Activated T-helper 1 cell treated with anti-CD3 and anti-CD28 coated beads, Interleukin-2, amount 50 U/mL, for 16 hours (primary cell): Measurements from ENCODE around the gene RUNX3.
"Not testable (repeated sequence)": the region's sequence is repeated elsewhere in the genome, so short reads cannot be mapped to it uniquely, and the experiment has no call there.

Source experiments
- DNase-seq, 2 donors: peaks; one replicate each; pipeline ENCODE4 v3.0.0-alpha.2; 2020; ENCODE audit warnings: low read depth in 1 of 2, low spot score in 1 of 2

The RUNX3 gene

DNA sequence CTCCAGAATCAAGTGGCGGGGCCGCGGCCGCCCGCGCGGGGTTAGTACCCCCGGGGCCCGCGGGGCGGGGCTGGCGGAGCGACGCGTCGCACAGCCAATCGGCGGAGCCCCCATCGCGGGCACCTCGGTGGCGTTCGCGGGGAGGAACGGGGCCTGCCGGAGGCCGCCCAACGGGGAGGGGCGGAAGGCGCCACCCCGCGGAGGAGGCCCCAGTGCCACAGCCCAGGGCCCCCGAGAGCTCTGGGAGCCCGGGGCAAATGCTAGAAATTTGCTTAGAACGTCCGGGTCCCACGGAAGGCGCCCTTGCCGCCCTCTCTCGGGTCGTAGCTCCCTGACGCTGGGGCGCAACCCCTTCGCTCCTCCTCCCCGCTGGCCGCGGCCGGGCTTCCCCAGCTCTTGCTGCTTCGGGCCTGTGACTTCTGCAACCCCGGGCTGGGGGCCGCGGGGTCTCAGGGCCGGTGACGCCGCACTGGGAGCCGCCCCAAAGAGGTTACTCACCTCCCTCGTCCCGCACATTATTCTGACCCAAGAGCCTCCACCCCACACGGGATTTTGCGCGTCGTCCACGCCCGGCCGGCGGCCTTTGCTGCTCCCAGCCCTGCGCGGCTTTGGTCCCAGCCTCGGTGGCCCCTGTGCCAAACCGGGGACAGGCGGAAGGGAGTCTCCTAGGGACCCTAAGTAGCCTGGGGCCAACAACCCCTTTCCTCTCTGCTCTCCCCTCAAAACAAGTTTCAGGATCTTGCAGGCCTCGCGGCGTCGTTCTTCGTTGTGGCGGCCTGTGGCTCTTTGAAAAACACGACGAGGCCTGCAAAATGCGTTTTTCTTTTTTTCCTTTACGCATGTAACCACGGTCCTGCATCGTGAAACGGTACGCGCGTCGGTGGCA is at the start of gene RUNX3:
TSS of gene RUNX3 (minus strand) at position 17 of the 886 bp plus-strand sequence. CDS start 408 bp downstream, outside the sequence.
- peak; percentile 76 to 89 for DNase-seq

- not testable (repeated sequence) for DNase-seq
Observed at GRCh38 chr1:24979232-24979631, 49.2 kb upstream of the RUNX3 start.

GRCh38 chr1:24978383-24979032 is 48.4 kb upstream of the RUNX3 start:
- no peak for DNase-seq

DNA sequence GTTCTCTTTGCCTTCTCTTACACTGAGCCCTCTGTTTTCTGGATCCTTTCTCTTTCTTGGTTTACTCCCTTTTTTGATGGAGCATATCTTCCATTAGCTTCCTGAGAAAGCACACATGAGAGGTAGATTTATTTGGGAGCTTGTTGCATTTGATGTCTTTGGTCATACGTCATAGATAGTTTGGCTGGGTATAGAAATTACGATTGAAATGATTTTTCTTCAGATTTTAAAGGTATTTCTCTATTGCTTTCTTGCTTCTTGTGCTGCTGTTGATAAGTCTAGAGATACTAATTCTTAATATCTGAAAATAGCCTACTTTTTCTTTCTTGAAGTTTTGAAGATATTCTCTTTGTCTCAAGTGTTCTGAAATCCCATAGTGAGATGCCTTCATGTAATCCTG is 45.3 kb upstream of the RUNX3 start:
- no peak for DNase-seq

GRCh38 chr1:24973315-24973714 is 43.2 kb upstream of the RUNX3 start:
- DNase-seq = no peak

DNA sequence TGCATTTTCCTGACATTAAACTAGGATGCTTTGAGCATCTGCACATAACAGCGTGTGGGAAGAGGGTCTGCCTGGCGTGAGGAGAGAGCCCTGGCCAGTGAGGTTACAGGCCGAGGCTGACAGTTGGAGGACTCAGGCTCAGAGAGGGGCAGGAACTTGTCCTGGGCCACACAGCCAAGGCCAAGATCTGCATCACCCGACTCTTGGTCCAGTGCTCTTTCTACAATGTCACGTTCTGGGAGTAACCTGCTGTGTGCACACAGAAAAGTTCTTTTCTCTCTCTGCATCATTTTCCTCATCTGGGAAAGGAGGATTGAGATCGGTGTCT is 42.8 kb upstream of the RUNX3 start:
- DNase-seq = no peak

DNA sequence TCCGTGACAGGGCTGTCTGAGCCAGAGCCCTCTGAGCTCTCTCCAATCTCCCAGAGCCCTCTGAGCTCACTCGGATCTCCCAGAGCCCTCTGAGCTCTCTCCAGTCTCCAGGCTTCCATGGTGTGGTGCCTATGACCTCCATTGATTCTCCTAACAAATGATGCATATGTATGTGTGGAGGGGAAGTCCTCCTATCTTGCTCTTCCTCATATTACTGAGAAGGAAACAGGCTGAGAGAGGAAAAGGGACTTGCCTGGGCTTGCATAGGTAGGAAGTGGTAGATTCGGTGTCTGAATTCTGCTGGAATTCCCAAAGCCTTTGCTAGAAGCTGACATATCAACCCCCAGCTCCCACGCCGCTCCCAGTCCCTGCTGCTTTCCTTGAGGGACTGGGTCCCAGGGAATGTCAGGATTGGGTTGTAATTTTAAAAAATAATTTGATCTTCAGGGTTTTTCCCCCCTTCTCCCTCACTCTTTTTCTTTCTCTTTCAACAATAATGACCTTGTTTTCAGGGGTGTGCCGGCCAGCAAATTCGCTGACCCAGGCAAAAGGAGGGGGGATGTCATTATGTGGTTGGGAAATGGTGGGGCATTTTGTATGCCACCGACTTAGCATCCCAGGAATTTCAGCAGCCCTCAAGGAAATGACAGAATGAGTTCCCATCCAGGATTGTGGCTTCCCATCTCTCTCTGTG is 42.3 kb upstream of the RUNX3 start:
- no peak for DNase-seq

DNA sequence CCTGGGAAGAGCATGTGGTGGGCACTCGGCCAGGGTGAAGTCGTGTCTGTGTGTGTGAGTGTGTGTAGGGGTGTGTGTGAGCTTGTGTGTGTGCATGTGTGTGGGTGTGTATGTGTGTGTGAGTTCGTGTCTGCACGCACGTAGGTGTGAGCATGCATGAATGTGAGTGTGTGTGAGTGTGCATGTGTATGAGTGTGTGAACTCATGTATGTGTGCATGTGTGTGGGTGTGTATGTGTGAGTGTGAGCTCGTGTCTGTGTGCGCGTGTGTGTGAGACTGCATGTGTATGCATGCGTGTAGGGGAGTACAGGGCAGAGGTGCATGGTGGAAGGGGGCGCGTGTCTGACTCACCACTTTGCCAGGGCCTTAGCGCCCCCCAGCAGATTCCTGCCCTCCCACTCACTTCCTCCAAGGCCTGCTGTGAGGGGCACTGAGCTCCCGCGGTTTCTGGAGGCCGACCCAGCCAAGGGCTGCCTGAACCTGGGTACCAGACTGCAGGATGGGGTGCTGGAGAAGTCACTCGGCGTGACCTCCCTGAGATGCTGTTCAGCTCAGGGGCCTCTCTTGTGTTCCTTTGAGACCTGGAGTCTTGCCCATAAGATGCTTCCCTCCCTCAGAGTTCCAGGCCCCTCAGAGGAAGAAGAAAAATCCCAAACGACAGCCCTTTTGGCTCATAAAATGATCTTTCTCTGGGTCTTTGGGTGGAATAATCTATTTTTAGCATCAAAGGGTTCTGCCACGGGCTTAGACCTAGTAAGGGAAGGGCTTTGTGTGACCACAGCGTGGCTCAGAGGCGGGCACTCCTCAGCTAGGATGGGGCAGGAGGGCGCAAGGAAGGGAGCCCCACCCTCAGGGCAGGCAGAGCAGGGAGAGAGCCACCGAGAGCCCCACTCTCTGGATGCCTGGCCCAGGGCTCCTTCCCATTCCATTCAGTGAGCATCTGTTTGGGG is 41.1 kb upstream of the RUNX3 start:
- DNase-seq = no peak

DNA sequence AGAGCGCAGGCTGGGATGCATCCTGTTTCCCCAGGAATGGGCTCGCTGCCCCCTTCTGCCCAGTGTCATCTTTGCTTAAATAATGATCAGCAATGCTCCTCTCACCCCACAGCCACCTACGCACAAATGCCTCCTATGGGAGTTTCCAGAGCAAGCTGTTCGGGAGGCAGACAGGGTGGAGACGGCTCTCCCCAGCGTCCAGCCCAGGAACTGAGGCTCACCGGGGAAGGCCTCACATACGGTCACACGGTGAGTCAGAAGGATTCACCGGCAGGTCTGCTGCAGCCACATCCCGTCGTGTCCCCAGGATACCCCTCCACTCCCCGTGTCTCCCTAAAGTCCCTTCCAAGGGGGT is 40.3 kb upstream of the RUNX3 start:
- DNase-seq = no peak

DNA sequence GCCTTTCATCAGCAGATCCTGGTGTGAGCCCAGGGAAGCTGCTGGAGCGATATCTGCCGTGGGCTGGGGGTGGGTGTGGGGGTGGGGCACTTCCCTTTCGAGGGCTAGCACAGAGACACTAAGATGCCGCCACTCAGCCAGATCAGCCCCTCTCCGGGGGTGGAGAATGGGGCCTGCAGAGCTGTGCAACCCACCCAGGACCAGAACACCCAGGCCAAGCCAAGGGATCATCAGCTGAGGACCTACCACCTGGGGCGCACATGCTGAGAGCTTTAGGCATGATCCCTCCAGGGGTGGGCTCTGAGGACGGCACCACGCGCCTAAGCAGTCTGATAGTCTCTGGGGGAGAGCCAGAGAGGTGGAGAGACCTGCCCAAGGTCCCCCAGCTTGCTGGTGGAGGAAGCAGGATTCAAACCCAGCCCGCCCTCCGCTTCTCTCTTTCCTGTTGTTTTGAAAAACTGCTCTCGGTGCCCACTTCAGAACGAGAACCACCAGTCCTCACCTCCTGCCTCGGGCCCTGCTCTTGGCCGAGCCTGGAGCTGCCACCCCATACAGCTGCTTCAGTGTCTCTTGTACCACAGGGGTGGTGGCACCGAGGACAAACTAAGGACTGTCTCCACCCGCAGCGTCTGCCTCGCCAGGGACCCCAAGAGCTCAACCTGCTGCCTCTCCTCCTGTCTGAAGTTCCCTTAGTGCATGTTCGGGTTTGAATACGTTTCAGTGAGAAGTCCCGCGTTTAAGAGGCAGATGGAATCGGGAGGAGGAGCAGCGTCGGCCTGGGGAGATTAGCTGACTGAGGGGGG is 39.7 kb upstream of the RUNX3 start:
- no peak for DNase-seq

DNA sequence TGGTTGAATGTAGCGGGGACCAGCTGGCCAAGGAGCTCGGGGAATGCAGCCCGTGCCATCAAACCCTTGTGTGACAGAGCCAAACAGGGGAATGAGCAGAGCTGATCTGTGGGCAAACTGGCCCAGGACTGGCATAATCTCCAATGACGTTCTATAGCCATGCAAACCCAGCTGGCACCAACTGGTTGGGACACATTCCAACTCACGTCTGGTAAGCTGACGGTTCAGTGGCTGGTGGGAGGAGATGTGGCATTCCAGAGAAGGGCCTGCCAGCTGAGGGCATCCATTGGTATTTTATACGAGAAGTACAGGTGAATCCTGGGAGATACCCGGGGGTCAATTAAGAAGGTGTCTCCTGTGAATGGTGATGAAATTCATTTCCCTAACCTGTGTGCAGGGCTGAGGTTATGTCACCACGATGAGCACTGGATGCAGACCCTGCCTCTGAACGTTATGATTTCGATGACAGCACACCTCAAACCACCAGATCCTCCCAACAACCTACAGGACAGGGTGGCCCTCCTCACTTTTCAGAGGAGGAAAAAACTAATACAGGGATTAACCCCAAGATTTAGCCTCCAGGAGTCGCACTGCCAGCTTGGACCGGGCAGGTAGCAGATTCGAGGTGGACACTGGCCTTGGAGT is 39.0 kb upstream of the RUNX3 start:
- no peak for DNase-seq

DNA sequence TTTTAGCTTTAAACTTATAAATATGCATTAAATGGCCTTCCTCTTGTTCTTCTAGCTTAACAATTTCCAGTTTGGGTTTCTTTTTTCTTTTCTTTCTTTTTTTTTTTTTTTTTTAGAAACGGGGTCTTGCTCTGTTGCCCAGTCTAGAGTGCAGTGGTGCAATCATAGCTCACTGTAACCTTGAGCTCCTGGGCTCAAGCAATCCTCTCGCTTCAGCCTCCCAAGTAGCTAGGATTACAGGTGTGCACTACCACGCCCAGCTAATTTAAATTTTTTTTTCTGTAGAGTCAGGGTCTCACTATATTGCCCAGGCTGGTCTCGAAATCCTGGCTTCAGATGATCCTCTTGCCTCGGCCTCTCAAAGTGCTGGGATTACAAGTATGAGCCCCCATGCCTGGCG is 37.9 kb upstream of the RUNX3 start:
- DNase-seq = no peak

DNA sequence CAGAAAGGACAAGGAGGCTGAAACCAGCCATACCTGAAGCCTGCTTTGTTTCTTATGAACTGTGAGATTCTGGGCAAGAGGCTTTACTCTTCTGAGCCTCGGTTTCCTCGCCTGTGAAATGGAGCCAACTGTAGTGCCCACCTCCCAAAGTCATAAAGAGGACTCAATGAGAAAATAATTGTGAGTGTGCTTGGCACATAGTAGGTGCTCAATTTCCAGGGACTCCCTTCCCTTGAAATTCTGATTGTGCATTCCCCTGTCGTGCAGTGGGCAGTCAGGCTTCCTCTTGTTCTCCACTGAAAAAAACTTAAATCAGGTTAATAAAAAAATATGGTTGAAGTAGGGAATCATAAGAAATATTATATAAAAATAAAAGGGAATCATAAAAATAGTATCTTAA is 37.5 kb upstream of the RUNX3 start:
- DNase-seq = no peak

GRCh38 chr1:24966724-24967346 is 36.8 kb upstream of the RUNX3 start:
- peak in 1 of 2 donors; percentile 50 for DNase-seq

GRCh38 chr1:24966121-24966723 is 36.1 kb upstream of the RUNX3 start:
- no peak for DNase-seq

GRCh38 chr1:24965571-24965930 is 35.5 kb upstream of the RUNX3 start:
- DNase-seq = no peak

DNA sequence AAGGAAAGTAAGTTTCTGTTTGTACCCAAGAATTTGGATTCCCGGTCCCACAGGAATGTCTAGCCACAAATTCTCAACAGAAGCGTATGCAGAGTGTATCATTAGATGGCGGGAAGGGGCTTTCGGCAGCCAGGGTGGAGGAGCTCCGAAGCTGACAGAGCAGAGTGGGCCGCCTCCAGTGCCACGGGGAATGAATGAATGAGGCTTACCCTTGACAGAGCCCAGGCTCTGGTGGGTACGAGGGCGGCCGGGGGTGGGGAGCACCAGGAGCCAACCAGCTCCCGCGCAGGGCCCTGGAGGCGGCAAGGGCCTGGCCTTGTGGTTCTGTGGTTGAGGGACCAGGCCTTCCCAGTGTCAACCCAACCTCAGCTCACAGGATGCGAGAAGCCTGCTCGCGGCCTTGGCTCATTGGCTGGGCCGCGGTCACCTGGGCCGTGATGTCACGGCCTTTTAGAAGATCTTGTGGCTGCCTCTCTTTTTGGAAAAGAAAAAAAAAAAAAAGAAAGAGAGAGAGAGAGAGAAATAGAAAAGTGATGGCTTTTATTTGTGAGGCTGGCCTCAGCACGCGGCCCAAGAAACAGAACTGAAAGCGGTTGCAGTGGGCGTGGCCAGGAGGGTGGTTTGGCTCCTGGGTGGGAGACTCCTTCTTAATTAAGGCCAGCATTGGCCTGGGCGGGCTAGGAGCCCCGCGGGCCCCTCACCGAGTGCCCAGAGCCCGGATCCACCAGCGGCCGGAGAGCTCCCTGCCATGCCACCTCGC is 34.9 kb upstream of the RUNX3 start:
- peak; percentile 57 to 81 for DNase-seq
